Measurements from ENCODE around the gene CLDN18.

Gene CLDN18

GRCh38 chr3:138062626-138063025, 52.7 kb downstream of the CLDN18 start:
- DNase-seq (ENCODE audit: low spot score), result peak; percentile 62

DNA sequence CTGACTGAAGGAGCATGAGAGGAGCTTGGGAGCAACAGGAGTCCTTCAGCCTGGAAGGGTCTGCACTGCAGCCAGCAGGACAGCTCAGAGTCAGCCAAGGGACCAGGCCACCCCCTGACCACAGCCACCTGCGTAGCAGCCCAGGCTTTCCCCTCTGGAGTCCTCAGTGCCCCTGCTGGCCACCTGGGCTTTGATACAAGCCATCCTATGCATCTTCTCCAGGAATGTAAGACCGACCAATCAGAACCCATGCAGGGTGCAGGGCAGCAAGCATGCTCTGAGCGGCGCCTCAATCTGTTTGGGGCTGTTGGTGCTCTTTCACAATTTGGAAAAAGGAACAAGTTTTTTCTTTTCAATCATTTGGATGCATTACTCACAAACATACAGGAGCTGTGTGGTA, 53.5 kb downstream of the CLDN18 start:
- no peak for DNase-seq (ENCODE audit: low spot score)

GRCh38 chr3:138065949-138066348, 56.0 kb downstream of the CLDN18 start:
- no peak for DNase-seq (ENCODE audit: low spot score)

- DNase-seq (ENCODE audit: low spot score), result no peak
These were observed 56.4 kb downstream of the CLDN18 start for GRCh38 chr3:138066383-138066782.

- DNase-seq (ENCODE audit: low spot score), result no peak
These were observed 57.0 kb downstream of the CLDN18 start for GRCh38 chr3:138066972-138067371.

GRCh38 chr3:138068046-138068445, 58.1 kb downstream of the CLDN18 start:
- DNase-seq (ENCODE audit: low spot score), result no peak

DNA sequence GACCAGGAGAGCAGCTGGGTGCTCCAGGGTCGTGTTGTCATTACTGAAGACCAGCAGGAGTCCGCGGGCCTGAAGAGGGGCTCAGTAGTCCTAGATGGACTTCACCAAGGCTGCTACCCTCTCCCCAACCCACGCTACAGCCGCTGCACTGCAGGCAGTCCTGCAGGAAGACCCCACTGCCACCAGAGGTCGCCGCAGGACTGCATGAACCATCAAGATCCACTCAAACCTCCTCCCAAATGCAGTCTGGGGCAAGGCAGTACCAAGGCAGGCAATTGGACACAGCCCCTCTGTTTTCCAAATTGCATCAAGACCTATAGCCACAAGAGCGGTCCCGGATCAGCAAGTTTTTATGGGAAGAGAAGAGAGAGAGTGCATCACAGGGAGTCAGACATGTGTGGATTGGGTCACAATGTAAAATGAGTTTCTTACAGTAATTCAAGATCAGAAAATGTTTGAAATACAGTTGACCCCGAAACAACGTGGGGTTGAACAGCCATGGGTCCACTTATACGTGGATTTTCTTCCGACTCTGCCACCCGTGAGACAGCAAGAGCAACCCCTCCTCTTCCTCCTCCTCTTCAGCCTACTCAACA, 58.7 kb downstream of the CLDN18 start:
- peak; percentile 88 for DNase-seq (ENCODE audit: low spot score)

DNA sequence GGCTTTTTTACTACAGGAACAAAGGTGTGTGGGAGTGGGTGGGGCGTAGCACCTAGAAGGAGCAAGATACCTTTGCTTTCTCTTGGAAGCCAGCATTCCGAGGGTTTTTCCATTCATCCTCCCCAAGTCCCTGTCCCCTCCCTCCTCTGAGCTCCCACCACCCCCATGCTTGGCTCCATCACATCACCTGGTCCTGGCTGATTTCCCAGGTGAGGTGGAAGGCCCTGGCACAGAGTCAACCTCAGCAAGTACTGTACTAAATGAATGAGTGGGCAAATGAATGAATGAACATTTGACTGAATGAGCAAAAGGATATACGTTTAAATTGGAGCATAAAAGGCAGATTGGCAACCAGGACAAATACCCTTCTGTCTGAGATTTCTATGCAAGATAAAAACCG, 60.0 kb downstream of the CLDN18 start:
- DNase-seq (ENCODE audit: low spot score), result no peak

- DNase-seq (ENCODE audit: low spot score), result no peak
These were observed 62.8 kb downstream of the CLDN18 start for GRCh38 chr3:138072796-138073195.

GRCh38 chr3:138078096-138078495, 68.1 kb downstream of the CLDN18 start:
- DNase-seq (ENCODE audit: low spot score), result no peak

- DNase-seq (ENCODE audit: low spot score), result peak; percentile 93
These were observed 69.0 kb downstream of the CLDN18 start for GRCh38 chr3:138078901-138079344.

DNA sequence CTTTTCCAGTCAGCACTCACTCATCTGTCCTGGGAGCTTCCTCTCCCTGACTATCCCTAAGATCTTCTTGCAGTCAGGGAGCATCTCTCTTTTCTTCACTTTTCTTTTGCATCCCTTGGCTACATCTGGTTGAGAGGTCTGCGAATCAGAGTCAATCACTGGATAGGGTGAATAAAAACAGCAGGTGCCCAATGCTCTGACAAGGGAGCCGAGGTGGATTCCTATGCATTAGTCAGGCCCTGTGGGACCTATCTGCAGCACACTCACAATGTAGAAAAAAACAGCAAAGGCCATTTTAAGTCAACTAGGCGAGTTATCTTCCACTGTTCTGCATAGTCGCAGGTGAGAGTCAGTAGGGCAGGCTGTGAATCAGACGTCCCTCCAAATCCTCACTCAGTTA, 69.9 kb downstream of the CLDN18 start:
- no peak for DNase-seq (ENCODE audit: low spot score)

DNA sequence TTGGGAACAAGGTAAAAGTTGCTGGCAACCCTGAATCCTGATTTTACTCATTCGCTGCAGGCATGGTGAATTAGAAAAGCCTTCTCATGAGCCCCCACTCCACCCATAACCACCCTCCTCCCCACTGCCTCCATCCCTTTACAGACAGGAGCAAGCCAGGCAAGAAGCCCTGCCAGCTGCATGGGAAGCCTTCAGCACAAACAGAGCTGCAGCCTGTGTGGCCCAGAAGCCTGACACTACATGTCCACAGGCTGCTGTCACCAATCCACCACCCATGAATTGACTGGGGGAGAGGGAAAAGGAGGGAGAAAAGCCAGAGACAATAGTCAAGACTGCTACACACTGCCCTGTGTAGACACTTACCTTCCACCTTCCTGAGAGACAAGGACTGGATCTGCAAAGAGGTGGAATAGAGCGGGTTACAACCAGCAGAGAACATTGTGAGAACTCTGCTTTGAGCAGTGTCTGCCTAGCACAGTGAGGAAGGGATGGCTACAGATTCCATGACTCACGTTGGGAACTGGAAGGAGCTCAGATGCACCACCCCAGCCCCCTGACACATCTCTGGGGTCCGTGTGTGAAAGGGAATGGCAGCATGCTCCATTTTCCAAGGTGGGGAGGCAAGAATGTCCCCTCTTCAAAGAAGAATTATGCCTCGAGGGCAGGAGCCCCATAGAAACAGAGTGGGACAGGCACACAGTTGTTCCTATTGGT, 71.6 kb downstream of the CLDN18 start:
- DNase-seq (ENCODE audit: low spot score), result peak; percentile 65

GRCh38 chr3:138082085-138082991, 72.4 kb downstream of the CLDN18 start:
- DNase-seq (ENCODE audit: low spot score), result peak; percentile 82

DNA sequence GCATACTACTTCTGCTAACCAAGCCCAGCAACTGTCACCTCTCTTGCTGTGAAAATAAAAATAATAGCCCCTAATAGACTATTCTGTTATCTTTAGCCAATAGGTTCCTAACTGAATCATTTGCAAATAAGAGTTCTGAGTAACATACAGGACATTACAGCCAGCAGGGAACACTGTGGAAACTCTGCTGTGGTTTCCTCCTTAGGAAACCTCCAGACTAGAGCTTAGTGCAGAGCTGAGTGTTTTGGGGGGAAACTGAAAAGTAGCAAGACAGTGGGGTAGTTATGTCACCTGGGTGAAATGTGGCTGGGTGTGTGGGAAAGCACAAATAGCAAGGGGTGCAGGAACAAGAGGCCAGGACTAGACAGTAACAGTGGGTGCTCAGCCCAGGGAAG, 73.0 kb downstream of the CLDN18 start:
- no peak for DNase-seq (ENCODE audit: low spot score)

Measured in AG08395 (cell line).